GM19463 (cell line): ENCODE results near the gene ANKRD16.

Experiments used
- ATAC-seq: cut with Tn5 transposase; IDR thresholded peaks from one replicate; pipeline ENCODE4 v1.9.1; 2021; ENCODE audit warnings: mild to moderate bottlenecking, moderate library complexity; ENCODE audit not compliant: unreplicated experiment

Gene ANKRD16

DNA sequence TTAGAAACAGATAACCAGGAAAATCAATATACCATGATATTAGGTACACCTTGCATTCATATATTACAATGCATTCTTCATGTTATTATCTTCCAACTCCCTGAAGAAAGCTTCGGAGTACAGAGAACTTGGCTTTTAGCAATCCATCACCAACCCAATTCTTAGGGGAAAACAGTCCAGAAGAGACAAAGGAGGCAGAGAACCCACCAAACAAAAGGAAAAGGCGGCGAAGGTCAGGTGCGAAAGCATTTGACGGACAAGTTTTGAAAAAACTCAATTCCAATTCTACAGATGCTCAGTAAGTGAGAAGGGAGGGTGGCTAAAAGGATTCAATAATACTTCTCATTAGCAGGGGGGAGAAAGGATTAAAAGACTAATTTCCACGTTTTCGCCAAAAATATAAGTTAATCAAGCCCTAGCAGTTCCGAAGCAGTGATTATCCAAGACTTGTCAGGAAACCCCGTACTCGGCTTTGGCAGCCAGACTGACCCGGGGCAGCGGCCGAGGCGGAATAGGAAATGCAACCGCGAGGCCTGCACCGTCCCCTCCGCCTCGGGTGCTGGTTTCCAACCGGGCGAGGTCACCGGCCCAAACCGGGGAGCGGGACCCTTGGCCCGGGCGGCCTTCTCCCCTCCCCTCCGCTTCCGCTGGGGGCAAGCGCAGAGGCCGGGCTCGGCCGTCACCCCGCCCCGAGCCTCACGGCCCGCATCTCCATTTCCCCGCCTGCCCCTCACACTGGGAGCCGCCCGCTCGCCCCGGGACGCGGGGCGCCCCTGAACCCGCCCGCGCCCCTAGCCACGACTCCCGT lies 77.2 kb downstream of the ANKRD16 start:
- ATAC-seq = peak; percentile 22
